CD4-positive, alpha-beta T cell (primary cell): ENCODE measurements around the gene DNAJC13. TPM values are rescaled to one million over a fixed set of nuclear protein-coding genes. Genes with fewer than 3 reads are reported as not detected.

Experiments
- ATAC-seq: fragments of 200-7000 bp; cut with Tn5 transposase; one replicate; pipeline ENCODE4 v1.10.0; 2022; ENCODE audit warnings: mild to moderate bottlenecking; ENCODE audit not compliant: poor library complexity
- CTCF ChIA-PET: fragments of 350-600 bp; sonication (Branson Sonifier 250); formaldehyde crosslinking; loops from one replicate; lab custom pipeline; 2021; ENCODE audit warnings: antibody characterized with exemption, inconsistent platforms; lab: Charles Lee
- POLR2A ChIA-PET: fragments of 350-600 bp; sonication (Branson Sonifier 250); formaldehyde crosslinking; loops from one replicate; lab custom pipeline; 2021; ENCODE audit warnings: antibody characterized with exemption, inconsistent platforms; lab: Charles Lee
- DNase-seq, 14 experiments: peaks; one replicate each; pipeline ENCODE4 v3.0.0-alpha.2; 2013 to 2020; ENCODE audit warnings: mixed read lengths in 2 of 14
- H3K27ac ChIP-seq, 2 donors: one replicate each; pipeline versions ENCODE4 v1.5.1 to v1.7.0; 2013; ENCODE audit warnings: low read length in 2 of 2, low read depth in 1 of 2, mild to moderate bottlenecking in 1 of 2
- H3K27me3 ChIP-seq, 2 experiments: 1 replicate in 1 of 2; 2 replicates in 1 of 2; pipeline versions ENCODE4 v1.6.1 to v1.7.0; 2013; ENCODE audit warnings: low read length in 2 of 2, control low read depth in 1 of 2, mild to moderate bottlenecking in 1 of 2, moderate library complexity in 1 of 2; ENCODE audit not compliant: insufficient read depth in 2 of 2, control insufficient read depth in 1 of 2
- H3K36me3 ChIP-seq: one replicate; pipeline ENCODE4 v1.6.1; 2013; ENCODE audit warnings: low read length, control low read depth; ENCODE audit not compliant: insufficient read depth
- H3K4me1 ChIP-seq: one replicate; pipeline ENCODE4 v1.6.1; 2013; ENCODE audit warnings: low read length, control low read depth; ENCODE audit not compliant: insufficient read depth
- H3K4me3 ChIP-seq: one replicate; pipeline ENCODE4 v1.5.1; 2013; ENCODE audit warnings: mild to moderate bottlenecking, low read length, moderate library complexity
- H3K9me3 ChIP-seq, 2 experiments: 1 replicate in 1 of 2; 2 replicates in 1 of 2; pipeline versions ENCODE4 v1.6.1 to v1.7.0; 2013; ENCODE audit warnings: low read length in 2 of 2, mild to moderate bottlenecking in 2 of 2, control low read depth in 1 of 2, moderate library complexity in 1 of 2; ENCODE audit not compliant: control insufficient read depth in 1 of 2, insufficient read depth in 1 of 2
- H3K27ac Mint-ChIP-seq: one replicate; pipeline ENCODE4 v1.8.0; 2020; ENCODE audit warnings: mixed read lengths
- H3K27me3 Mint-ChIP-seq: one replicate; pipeline ENCODE4 v1.8.0; 2021; ENCODE audit warnings: mixed read lengths
- H3K36me3 Mint-ChIP-seq: one replicate; pipeline ENCODE4 v1.8.0; 2021; ENCODE audit warnings: low read depth, mixed read lengths
- H3K4me1 Mint-ChIP-seq: one replicate; pipeline ENCODE4 v1.8.0; 2021; ENCODE audit warnings: low read depth, mixed read lengths
- H3K4me3 Mint-ChIP-seq: one replicate; pipeline ENCODE4 v1.8.0; 2020; ENCODE audit warnings: mild to moderate bottlenecking, mixed read lengths
- H3K9me3 Mint-ChIP-seq: one replicate; pipeline ENCODE4 v1.8.0; 2020; ENCODE audit warnings: mixed read lengths
- intact Hi-C, 2 experiments: fragments of 100-400 bp; cut with DNase I in 1 of 2; cut with micrococcal nuclease in 1 of 2; formaldehyde crosslinking; loops; one replicate each; pipeline versions ENCODE4 v1.15.1 to v1.9.0; 2023 to 2025; cut with DNase I, micrococcal nuclease
- total RNA-seq, 174 experiments: library from RNA in 2 of 174; stranded (reverse) in 2 of 174; gene quantifications; one replicate each; pipeline ENCODE4 v1.2.3 and lab custom pipeline; 2021 to 2026
- TF ChIP-seq, protein P1 (sequence below): fragments of 200-600 bp; IDR thresholded peaks from one replicate; pipeline ENCODE4 v1.8.0; 2022; ENCODE audit warnings: antibody characterized with exemption, mild to moderate bottlenecking

DNAJC13 gene
- total RNA-seq, 2 experiments from 2014 or later = 13.5 to 14.3 TPM

DNA sequence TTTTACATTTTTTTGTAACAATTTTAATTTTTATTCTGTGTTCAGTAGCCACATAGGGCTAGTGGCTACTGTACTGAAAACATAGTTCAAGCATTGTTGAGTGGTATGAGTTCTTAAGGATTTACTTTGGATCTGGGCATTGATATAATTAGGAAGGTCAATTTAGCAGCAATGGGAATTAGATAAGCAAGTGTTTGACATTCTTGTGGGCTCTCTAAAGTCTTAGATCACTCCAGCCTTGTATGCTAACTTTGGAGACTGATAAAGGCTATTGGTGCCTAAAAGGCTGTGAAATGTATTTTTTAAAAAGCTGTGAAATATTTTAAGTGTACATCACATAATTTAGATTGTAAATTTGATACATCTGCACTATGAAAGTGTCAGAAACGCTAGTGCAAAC, 2.5 kb upstream of the DNAJC13 start:
- Mint-ChIP-seq H3K27me3 (no peaks in the 10 kb centered on the region), H3K9me3 (no peaks in the 10 kb centered on the region), H3K27ac (no peak overlapping the region), H3K4me1 (peaks cover 20% of the 10 kb centered on the region), H3K4me3 (no peak overlapping the region), H3K36me3 (peaks cover 18% of the 10 kb centered on the region)
- H3K27me3 ChIP-seq = no peaks in the 10 kb centered on the region
- intact Hi-C loops = loop anchor here in 1 of 2 experiments (5.0 to 10.0 kb wide), 7 partner anchors 247 to 1673 kb away; partner anchors contain the start of genes ASTE1, ATP2C1, MRPL3 and NEK11
- TF ChIP-seq, protein P1, sequence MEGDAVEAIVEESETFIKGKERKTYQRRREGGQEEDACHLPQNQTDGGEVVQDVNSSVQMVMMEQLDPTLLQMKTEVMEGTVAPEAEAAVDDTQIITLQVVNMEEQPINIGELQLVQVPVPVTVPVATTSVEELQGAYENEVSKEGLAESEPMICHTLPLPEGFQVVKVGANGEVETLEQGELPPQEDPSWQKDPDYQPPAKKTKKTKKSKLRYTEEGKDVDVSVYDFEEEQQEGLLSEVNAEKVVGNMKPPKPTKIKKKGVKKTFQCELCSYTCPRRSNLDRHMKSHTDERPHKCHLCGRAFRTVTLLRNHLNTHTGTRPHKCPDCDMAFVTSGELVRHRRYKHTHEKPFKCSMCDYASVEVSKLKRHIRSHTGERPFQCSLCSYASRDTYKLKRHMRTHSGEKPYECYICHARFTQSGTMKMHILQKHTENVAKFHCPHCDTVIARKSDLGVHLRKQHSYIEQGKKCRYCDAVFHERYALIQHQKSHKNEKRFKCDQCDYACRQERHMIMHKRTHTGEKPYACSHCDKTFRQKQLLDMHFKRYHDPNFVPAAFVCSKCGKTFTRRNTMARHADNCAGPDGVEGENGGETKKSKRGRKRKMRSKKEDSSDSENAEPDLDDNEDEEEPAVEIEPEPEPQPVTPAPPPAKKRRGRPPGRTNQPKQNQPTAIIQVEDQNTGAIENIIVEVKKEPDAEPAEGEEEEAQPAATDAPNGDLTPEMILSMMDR = no peak
- DNase-seq (no peak), ATAC-seq (no peak)
- ChIA-PET POLR2A (no interaction called here), CTCF (no interaction called here)
- H3K4me1 ChIP-seq = peaks cover 12% of the 10 kb centered on the region
- no peaks in the 10 kb centered on the region for H3K36me3 ChIP-seq
- H3K9me3 ChIP-seq = no peaks in the 10 kb centered on the region
- H3K27ac ChIP-seq = no peak overlapping the region
- H3K4me3 ChIP-seq = no peak overlapping the region

DNA sequence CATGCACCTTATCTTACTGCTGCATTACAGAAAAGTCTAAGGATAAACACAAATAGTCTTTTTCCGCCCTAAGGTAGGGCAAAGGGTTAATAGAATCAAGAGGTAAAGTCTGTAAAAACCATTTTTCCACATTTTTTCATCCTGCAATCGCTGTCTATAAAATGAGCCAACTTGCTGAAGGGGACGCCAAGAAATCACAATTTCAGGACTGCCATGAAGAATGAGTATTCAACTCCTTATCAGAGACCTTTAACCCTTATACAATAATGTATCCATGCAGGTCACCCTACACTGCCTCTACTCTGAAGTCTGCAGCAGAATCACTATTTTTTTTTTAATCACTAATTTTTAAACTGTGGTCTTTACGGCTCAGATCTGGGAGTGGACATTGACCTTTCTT, 1.1 kb upstream of the DNAJC13 start:
- CTCF ChIA-PET = no interaction called here
- H3K36me3 Mint-ChIP-seq = peaks cover 29% of the 10 kb centered on the region
- H3K4me1 Mint-ChIP-seq = peaks cover 33% of the 10 kb centered on the region
- POLR2A ChIA-PET = interaction anchor here (2.0 to 2.2 kb wide), 2 partner anchors 11 to 1158 kb away, joined by 9 to 10 read pairs; partner anchors contain the start of gene CDV3
- H3K27me3 ChIP-seq = no peaks in the 10 kb centered on the region
- H3K4me3 ChIP-seq = no peak overlapping the region
- H3K36me3 ChIP-seq = no peaks in the 10 kb centered on the region
- no peak for ATAC-seq
- H3K4me1 ChIP-seq = peaks cover 12% of the 10 kb centered on the region
- intact Hi-C loops = loop anchor here in 1 of 2 experiments (2.0 to 10.0 kb wide), 9 partner anchors 246 to 1524 kb away; partner anchors contain the start of genes ASTE1, ATP2C1, CDV3 and MRPL3
- H3K9me3 ChIP-seq = no peaks in the 10 kb centered on the region
- no peaks in the 10 kb centered on the region for H3K27me3 Mint-ChIP-seq
- TF ChIP-seq, protein P1 = no peak
- H3K27ac ChIP-seq = no peak overlapping the region
- no peak for DNase-seq
- H3K27ac Mint-ChIP-seq = peak overlapping the region; percentile 91
- H3K4me3 Mint-ChIP-seq = peak overlapping the region; percentile 97
- H3K9me3 Mint-ChIP-seq = no peaks in the 10 kb centered on the region

DNA sequence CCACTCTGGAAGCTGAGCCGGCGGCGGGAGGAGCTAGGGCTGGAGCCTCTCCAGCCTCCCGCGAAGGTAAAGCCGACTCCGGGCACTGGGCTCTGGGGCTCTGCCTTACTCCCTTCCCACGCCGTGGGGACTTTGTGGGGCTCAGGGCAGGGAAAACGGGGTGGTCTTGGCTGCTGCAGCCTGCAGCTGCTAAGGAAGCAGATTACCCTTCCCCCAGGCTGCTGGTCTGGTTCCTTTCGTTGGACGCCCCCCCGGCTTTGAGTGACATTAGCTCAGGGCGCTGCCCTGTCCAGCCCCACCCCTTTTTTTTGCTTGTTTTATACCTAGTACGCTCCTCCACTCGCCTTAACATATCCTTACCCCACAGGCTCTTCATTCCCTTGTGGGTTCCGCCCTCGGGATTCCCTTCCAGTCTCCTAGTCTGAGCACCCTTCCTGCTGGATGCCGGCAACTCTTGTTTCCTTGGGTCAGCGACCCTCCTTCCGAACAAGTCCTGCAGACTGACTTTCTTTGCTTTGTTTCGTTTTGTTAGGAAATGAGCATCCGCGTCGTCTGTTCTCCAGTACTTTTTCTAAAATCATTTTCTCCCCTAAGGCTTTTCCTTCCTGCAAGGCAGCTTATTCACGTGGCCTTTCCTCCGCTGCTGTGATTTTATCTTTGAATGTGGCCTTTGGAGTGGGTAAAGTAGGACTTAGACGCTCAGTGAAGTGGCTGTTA, 551 bp downstream of the DNAJC13 start:
- POLR2A ChIA-PET = interaction anchor here (0.7 to 2.2 kb wide), 14 partner anchors 9 to 1524 kb away, joined by 3 to 10 read pairs (median 4); partner anchors contain the start of genes ASTE1, ATP2C1, CDV3 and NPHP3
- ATAC-seq (peak; percentile 27), DNase-seq (peak in 9 of 14 experiments; percentile 7 to 58 (median 28))
- Histone ChIP-seq H3K36me3 (peaks cover 3% of the 10 kb centered on the region), H3K9me3 (no peaks in the 10 kb centered on the region), H3K27ac (peak overlapping the region in 1 of 2 donors; percentile 76), H3K4me3 (peak overlapping the region; percentile 91), H3K27me3 (no peaks in the 10 kb centered on the region), H3K4me1 (peaks cover 12% of the 10 kb centered on the region)
- peaks cover 39% of the 10 kb centered on the region for H3K4me1 Mint-ChIP-seq
- H3K4me3 Mint-ChIP-seq = peak overlapping the region; percentile 97
- CTCF ChIA-PET = interaction anchor here (0.9 kb wide), 1 partner anchor 308 kb away, joined by 3 read pairs; no protein-coding TSS in a partner anchor
- H3K27ac Mint-ChIP-seq = peak overlapping the region; percentile 91
- H3K27me3 Mint-ChIP-seq = no peaks in the 10 kb centered on the region
- H3K36me3 Mint-ChIP-seq = peaks cover 33% of the 10 kb centered on the region
- TF ChIP-seq, protein P1 = no peak
- intact Hi-C loops = loop anchor here in 1 of 2 experiments (2.0 to 10.0 kb wide), 9 partner anchors 244 to 1526 kb away; partner anchors contain the start of genes ASTE1, ATP2C1, CDV3 and MRPL3
- no peaks in the 10 kb centered on the region for H3K9me3 Mint-ChIP-seq
